Peyer's patch (tissue), 4 donors: Measurements from ENCODE around the gene ATF2.

Experiments
- CTCF ChIP-seq, 6 experiments: fragments of 450-650 bp in 4 of 6; fragments of 200-600 bp in 2 of 6; sonication (generic) in 1 of 6; IDR thresholded peaks; one replicate each; pipeline ENCODE4 v1.5.1; 2017 to 2019; ENCODE audit warnings: antibody characterized with exemption in 6 of 6, mild to moderate bottlenecking in 3 of 6, moderate library complexity in 1 of 6
- POLR2A ChIP-seq, 2 donors: fragments of 450-650 bp; IDR thresholded peaks; one replicate each; pipeline ENCODE4 v1.5.1; 2017; ENCODE audit warnings: antibody characterized with exemption in 2 of 2, mild to moderate bottlenecking in 2 of 2, moderate library complexity in 2 of 2

DNA sequence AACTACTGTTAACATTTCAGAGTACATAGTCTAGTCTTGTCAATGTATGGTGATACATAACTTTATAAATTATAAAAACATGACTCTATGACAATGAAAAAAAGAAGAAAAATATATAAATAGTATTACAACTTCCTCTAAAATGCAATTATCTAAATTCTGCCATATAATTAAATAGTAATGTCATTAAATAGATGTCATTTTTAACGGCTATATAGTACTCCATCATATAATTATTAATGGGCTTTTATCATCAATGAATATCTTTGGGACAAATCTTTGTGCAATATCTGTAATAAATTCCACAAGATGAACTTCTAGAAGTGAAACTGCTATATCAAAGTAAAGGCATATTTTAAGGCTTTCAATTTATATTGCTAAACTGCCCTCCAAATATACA, 24.8 kb downstream of the ATF2 start:
- no peak for TF ChIP-seq CTCF (IDR thresholded peaks at IDR 0.05)
- no peak for TF ChIP-seq POLR2A (IDR thresholded peaks at IDR 0.05)
